K562 (cell line): ENCODE measurements around the gene IGLON5. TPM values are rescaled to one million over a fixed set of nuclear protein-coding genes. Genes with fewer than 3 reads are reported as not detected.

Experiments
- BRCA1 ChIP-seq, 2 experiments: fragments of 450-650 bp in 1 of 2; sonication (generic) in 1 of 2; formaldehyde crosslinking in 1 of 2; IDR thresholded peaks; 2 replicates each; pipeline versions ENCODE4 v1.5.0 to v1.6.1; 2017 to 2020; ENCODE audit warnings: mild to moderate bottlenecking in 1 of 2, missing genetic modification reagents in 1 of 2
- CREB3L1 ChIP-seq: fragments of 450-650 bp; IDR thresholded peaks from 2 replicates; pipeline ENCODE4 v1.6.1; 2014; ENCODE audit warnings: low read depth, mild to moderate bottlenecking, moderate library complexity, borderline replicate concordance
- ETS1 ChIP-seq: conservative IDR thresholded peaks from 2 replicates; pipeline ENCODE4 v1.6.1; 2011; ENCODE audit warnings: low read depth, mild to moderate bottlenecking, low read length; ENCODE audit not compliant: control insufficient read depth
- HMGN3 ChIP-seq: IDR thresholded peaks from 2 replicates; pipeline ENCODE4 v1.6.1; 2011; ENCODE audit warnings: borderline replicate concordance, low read depth, mild to moderate bottlenecking, mixed read lengths, low read length; ENCODE audit not compliant: insufficient read length; ENCODE audit errors: extremely low read depth
- L3MBTL2 ChIP-seq: fragments of 450-650 bp; IDR thresholded peaks from 2 replicates; pipeline ENCODE4 v1.6.1; 2016; ENCODE audit warnings: mild to moderate bottlenecking, moderate library complexity
- MAFK ChIP-seq: IDR thresholded peaks from 2 replicates; pipeline ENCODE4 v1.6.1; 2011; ENCODE audit warnings: low read length, improper control_type of control experiment
- MAZ ChIP-seq, 2 experiments: fragments of 450-650 bp in 1 of 2; sonication (generic) in 1 of 2; formaldehyde crosslinking; IDR thresholded peaks in 1 of 2; conservative IDR thresholded peaks in 1 of 2; 2 replicates each; pipeline versions ENCODE4 v1.4.0 to v1.5.0; 2020; ENCODE audit warnings: mild to moderate bottlenecking in 1 of 2, missing genetic modification reagents in 1 of 2
- PHTF2 ChIP-seq: fragments of 250-450 bp; sonication (Bioruptor Pico); IDR thresholded peaks from 2 replicates; pipeline ENCODE4 v1.5.0; 2021; ENCODE audit warnings: mild to moderate bottlenecking
- RB1 ChIP-seq: fragments of 450-650 bp; IDR thresholded peaks from 2 replicates; pipeline ENCODE4 v1.6.1; 2017; ENCODE audit warnings: low read depth, mild to moderate bottlenecking
- THRB ChIP-seq: fragments of 450-650 bp; formaldehyde crosslinking; conservative IDR thresholded peaks from 2 replicates; pipeline ENCODE4 v1.4.0; 2022; ENCODE audit warnings: mild to moderate bottlenecking, missing genetic modification characterization
- TOE1 ChIP-seq, 2 experiments: fragments of 450-650 bp in 1 of 2; sonication (generic) in 1 of 2; formaldehyde crosslinking in 1 of 2; IDR thresholded peaks; 2 replicates each; pipeline versions ENCODE4 v1.7.1 to v1.8.0; 2016 to 2022; ENCODE audit warnings: borderline replicate concordance in 2 of 2, mild to moderate bottlenecking in 2 of 2, antibody characterized with exemption in 1 of 2, inconsistent platforms in 1 of 2, low read depth in 1 of 2, missing genetic modification reagents in 1 of 2, moderate library complexity in 1 of 2
- TSHZ1 ChIP-seq: fragments of 250-450 bp; sonication (Bioruptor Pico); IDR thresholded peaks from 2 replicates; pipeline ENCODE4 v1.4.0; 2020; ENCODE audit warnings: mild to moderate bottlenecking, moderate library complexity
- ZNF23 ChIP-seq: fragments of 250-450 bp; sonication (Bioruptor Pico); IDR thresholded peaks from 2 replicates; pipeline ENCODE4 v1.4.0; 2020; ENCODE audit warnings: mild to moderate bottlenecking
- ZNF707 ChIP-seq: fragments of 250-450 bp; sonication (Bioruptor Pico); conservative IDR thresholded peaks from 2 replicates; pipeline ENCODE4 v1.8.0; 2022; ENCODE audit warnings: inconsistent platforms, mild to moderate bottlenecking, moderate library complexity
- polyA plus RNA-seq, 8 experiments: library from polyadenylated mRNA; depleted of rRNA in 4 of 8; stranded (reverse) in 5 of 8; unstranded in 3 of 8; fragments of >200 nt; fragmentation: Nextera tagmentation in 2 of 8; fragmentation: Illumina TruSeq in 1 of 8; extraction: Ambion mirVana in 2 of 8; extraction: Trizol in 1 of 8; gene quantifications; 2 replicates each; pipeline versions ENCODE4 v1.2.1 to v1.2.3, GENCODE V29; 2011 to 2014; ENCODE audit warnings: inconsistent platforms in 1 of 8, missing spikeins in 1 of 8
- total RNA-seq, 7 experiments: library from RNA; depleted of rRNA in 6 of 7; stranded (reverse); fragments of >200 nt in 6 of 7; fragmentation: Illumina TruSeq in 2 of 7; extraction: Trizol in 2 of 7; gene quantifications; 2 replicates each; pipeline versions ENCODE4 v1.2.1 to v1.2.3, GENCODE V29; 2011 to 2021; ENCODE audit warnings: low replicate concordance in 1 of 7
- TF ChIP-seq, protein P1 (sequence below): fragments of 450-650 bp; IDR thresholded peaks from 2 replicates; pipeline ENCODE4 v1.6.1; 2016

Gene IGLON5
- total and polyA plus RNA-seq, 9 of the 15 experiments (the other 6 are each of a cell fraction or from before 2014, with no cell fraction given), result 0.03 to 0.22 (median 0.14) TPM; not detected in 2

DNA sequence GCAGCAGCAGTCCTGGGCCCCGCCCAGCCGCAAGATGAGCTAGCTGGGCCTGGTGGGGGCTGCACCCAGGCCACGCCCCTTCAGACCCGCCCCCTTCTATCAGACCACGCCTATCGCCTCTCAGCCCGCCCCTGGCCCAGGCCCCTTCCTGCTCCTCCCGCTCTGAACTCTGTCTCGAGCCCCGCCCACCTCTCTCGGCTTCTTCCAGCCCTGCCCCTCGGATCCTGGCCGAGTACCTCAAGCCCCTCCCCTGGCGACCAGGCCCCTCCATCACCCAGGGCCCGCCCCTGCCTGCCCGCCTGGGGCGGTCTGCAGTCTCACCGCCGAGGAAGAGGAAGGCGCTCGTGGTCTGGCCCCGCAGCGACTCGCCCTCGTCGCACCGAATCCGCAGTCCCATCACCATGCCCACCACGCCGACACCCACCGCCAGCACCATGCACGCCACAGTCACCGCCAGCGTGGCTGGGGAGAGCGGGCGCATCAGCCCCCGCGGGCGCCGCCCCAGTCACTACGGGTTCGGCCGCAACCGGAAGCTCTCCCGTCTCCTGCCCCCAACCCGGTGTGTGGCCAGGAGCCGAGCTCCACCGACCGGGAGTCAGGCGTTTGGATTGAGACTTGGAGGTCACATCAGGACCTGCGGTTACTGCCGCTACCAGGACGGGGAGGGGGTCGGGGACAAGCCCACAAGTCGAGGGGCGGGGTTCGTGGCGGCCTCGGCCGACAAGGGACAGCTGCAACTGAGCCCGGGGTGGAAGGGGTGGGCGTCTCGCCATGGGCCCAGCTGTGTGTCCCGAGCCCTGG lies 56.3 kb downstream of the IGLON5 start (continued):
- no peak for TF ChIP-seq PHTF2
- TF ChIP-seq BRCA1 (IDR thresholded peaks at IDR 0.05), result no peak
- TF ChIP-seq BRCA1 (CRISPR knock-in tag; IDR thresholded peaks at IDR 0.05), result no peak
- no peak for TF ChIP-seq ETS1
- TF ChIP-seq ZNF707 (CRISPR knock-in tag), result no peak
- peak; percentile 68 for TF ChIP-seq RB1
- TF ChIP-seq MAZ (CRISPR knock-in tag; conservative IDR thresholded peaks at IDR 0.05 in 1 of 2, IDR thresholded peaks at IDR 0.05 in 1 of 2), result peak; percentile 89; a peak in 3 of 4 replicates
- TF ChIP-seq ZNF23 (CRISPR knock-in tag), result no peak
- peak; percentile 66 for TF ChIP-seq L3MBTL2
- TF ChIP-seq TSHZ1, result no peak
- TF ChIP-seq, protein P1, sequence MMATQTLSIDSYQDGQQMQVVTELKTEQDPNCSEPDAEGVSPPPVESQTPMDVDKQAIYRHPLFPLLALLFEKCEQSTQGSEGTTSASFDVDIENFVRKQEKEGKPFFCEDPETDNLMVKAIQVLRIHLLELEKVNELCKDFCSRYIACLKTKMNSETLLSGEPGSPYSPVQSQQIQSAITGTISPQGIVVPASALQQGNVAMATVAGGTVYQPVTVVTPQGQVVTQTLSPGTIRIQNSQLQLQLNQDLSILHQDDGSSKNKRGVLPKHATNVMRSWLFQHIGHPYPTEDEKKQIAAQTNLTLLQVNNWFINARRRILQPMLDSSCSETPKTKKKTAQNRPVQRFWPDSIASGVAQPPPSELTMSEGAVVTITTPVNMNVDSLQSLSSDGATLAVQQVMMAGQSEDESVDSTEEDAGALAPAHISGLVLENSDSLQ, result peak; percentile 85
- TF ChIP-seq TOE1 (IDR thresholded peaks at IDR 0.05; ENCODE audit: borderline replicate concordance), result peak; percentile 42; the same call in 1 of the 2 replicates
- TF ChIP-seq TOE1 (CRISPR knock-in tag; IDR thresholded peaks at IDR 0.05; ENCODE audit: borderline replicate concordance, low read depth), result no peak
- peak; percentile 95 for TF ChIP-seq CREB3L1
- peak; percentile 84 for TF ChIP-seq HMGN3
- TF ChIP-seq THRB (CRISPR knock-in tag), result no peak
- peak; percentile 1; the same call in 1 of the 2 replicates for TF ChIP-seq MAFK
